ENCODE results near the gene WLS.
"Not testable (repeated sequence)": the region's sequence is repeated elsewhere in the genome, so short reads cannot be mapped to it uniquely, and the experiment has no call there.

Gene WLS

DNA sequence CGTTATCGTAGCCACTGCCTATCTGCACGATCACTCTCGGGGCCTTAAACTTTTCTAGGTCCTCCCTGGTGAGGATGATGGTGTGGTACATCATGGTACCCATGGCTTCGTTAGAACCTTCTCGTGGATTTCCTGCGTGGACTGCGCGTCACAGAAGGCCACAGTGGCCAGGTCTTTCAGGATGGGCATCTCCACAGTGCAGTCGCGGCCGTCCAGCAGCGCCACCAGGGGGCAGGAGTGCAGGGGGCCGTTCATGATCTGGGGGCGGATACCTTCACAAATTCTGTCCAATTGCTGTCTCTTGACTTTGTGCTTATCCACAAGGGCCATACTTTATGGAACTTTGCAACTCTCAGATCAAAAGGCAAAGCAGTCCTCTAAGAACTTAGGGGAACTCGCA, 69.6 kb downstream of the WLS start:
- DNase-seq = no peak

DNA sequence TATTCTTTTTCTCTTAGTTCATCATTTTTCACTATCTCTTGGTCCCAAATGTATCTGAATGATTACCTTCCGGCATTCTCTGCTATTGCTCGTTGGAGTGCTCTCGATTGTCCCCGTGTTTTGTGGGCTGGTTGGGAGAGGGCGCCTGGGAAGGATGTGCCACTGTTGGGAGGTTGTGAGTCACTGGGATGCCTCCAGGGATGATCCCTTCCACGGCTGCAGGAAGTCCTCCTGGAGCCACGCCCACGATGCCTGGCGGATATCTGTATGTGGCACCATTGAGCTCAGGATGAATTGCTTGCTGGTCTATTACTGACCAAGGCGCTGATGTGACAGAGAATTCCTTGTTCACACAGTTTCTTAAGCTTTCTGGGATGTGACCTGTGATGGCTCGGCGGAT, 70.7 kb downstream of the WLS start:
- DNase-seq = not testable (repeated sequence)

DNA sequence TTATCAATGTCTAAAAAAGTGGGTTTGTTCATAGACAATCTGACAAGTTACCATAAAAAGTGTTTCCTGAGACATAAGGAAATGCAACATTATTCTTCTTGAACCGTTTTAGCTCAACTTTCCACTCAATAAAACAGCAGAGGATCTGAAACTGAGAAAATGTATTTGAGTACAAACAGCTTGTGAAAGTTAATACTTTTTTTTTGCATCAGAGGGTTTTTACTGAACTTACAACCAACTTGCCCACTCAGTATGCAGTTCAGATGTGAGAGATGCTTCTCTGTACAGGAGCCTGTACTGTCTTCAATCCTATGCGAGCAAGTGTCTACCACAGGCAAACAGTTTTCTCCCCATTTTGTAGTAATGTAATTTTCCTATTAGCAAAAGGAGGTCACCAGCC, 71.4 kb downstream of the WLS start:
- DNase-seq = not testable (repeated sequence)

DNA sequence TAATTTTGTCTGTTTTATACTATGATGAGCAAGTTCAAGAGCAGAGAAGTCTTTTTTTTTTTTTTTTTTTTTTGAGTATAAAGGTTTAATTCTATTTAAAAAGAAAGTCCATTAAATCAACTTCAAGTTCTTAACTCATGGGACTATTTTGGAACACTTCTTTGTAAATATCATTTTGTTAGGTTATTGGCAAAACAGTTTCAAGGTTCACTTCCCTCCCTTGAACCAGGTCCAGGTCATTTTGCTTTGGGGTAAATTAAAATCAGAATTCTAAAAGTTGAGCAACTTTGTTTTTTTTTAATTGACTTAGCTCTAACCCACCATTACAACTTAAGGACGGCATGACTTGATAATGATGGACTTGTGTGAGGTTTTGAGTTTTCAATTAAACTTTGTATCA, 72.3 kb downstream of the WLS start:
- no peak for DNase-seq

DNA sequence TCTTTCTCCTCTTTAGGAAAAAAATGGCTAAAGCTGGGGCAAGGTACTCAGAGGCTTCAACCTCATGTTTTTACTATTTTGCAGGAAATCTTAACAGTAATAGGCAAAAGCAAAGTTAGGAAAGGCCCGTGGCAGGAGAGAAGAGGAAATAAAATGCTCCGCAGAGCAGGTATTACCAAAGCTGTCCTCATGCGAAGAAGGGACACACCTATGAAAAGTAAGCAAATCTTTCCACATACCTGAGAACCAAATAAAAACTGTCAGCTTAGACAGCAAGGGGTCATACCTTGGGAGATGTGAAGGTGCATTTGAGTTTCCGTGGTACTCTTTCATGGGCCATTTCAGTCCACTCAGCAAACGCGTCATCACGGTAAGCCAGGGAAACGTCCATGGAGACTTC, 73.5 kb downstream of the WLS start:
- DNase-seq = no peak

DNA sequence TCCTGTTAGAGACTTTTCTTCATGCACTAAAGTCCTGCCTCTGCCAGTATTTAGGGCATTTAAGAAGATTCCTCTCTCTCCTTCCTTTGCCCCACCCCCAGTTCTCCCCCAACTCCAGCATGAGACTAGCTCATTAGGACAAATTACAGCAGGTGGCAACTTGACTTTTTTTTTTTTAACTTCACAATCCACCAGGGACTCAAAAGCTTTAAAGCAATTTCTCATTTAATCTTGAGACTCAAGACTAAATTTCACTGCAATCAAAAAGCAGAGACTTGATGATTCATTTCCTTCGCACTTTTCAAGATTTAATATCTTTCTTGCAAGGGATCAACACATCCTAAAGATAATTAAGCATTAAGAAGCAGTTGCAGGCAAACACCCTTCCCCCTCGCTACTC, 74.9 kb downstream of the WLS start:
- DNase-seq = peak; percentile 55

DNA sequence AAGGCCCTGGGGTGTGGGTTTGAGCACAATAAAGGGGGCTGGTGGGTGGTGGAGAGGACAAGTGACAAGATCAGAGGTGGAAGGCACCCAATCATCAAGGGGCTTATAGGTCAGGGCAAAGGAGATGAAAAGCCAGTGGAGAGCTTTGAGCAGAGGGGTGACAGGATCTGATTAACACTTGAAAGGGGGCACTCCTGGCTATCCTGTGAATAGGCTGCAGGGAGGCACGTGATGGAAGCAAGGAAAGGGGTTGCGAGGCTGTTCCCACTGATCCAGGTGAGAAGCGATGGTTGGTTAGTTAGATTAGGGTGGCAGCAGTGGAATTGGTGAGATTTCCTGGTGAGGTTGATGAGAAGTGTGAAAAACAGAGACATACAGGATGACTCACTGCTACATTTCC, 80.6 kb downstream of the WLS start:
- DNase-seq = no peak

DNA sequence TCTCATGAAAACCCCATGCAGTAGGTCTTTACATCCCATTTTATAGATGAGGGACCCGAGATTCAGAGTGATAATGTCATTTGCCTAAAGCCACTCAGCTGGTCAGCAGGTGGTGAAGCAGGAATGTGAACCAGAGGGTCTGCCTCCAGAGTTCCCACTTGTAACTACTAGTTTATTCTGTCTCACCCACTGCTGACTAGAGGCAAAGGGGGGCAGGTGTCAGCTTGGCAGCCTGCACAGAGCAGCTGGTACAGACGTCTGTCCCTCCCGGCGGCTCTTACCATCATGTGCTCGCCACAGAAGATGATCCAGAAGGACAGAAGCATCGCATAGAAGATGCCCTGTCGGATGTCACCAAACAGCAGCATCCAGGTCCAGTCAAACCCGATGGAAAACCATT, 82.4 kb downstream of the WLS start:
- DNase-seq = no peak

DNA sequence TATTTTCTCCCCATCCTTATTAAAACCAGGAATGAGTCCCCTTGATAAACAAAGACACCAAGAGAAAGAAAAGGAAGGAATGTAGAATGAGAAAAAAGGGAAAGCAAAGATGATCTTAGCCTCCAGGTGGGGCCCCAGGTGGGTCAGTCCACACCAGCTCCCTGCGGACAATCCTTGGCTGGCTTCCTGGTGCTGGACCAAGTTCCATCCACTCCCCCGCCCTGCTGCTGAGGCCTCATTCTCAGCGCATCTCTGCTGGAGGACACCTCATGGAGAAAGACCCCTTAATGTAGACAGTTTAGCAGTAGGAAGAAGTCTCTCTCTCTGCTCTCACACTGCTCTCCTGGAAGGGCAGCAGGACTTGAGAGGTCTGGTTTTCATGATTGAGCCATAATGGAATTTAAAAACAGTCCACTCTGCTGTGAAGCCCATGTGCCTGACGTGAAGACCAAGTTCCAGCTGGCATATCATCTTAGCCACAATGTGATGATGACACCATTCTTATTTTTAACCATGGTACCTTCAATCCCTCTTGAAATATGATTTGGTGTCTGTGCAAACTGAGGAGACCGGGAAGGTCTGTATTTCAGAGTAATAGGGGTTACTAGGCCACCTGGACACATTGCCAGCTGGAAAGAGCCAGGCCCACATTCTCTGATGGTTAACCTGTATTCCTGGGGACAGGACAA, 83.1 kb downstream of the WLS start:
- DNase-seq = no peak

DNA sequence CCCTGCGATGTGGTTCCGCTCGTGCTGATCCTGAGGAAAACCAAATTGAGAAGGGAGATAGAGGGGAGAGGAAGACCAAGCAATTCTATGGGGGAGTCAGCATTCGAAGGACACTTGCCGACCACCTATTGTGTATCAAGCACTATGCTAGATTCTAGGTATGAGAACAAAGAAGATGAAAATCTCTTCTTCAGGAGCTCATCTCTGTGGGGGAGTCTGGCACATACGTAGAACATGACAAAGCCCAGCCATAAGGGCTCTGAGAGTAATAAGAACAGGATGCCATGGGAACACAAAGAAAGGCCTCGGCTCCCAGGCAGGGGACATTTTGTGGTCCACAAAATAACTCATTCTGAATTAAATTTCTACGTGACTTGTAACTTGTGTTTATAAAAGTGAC, 83.7 kb downstream of the WLS start:
- DNase-seq = no peak

DNA sequence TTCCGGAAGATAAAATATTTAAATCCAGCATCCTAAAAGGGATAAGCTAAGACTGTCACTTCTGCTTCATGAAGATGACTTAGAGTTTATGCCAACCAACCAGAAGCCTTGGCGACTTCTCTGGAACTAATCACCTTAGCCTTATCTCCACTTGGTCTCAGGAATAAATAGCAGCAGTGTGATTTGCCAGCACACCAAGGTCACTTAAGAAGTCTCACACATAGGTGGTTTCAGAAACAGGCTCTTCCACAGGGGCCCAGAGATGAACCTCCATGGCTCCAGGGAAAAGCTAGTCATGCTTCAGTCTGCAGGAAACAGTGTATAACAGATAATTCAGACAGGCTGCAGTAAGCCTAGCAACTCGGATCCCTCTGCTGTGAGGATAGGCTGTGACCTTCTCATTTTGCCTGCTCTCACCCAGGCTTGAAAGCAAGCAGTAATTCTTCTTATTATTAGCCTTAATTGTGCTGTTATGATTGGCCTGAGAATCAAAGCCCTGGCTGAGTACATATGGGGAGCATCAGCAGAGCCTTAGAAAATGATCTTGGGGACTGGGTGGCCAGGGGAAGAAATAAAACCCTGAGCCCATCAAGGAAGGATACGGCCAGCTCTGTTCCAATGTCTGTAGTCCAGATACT, 84.7 kb downstream of the WLS start:
- peak; percentile 14 for DNase-seq

DNA sequence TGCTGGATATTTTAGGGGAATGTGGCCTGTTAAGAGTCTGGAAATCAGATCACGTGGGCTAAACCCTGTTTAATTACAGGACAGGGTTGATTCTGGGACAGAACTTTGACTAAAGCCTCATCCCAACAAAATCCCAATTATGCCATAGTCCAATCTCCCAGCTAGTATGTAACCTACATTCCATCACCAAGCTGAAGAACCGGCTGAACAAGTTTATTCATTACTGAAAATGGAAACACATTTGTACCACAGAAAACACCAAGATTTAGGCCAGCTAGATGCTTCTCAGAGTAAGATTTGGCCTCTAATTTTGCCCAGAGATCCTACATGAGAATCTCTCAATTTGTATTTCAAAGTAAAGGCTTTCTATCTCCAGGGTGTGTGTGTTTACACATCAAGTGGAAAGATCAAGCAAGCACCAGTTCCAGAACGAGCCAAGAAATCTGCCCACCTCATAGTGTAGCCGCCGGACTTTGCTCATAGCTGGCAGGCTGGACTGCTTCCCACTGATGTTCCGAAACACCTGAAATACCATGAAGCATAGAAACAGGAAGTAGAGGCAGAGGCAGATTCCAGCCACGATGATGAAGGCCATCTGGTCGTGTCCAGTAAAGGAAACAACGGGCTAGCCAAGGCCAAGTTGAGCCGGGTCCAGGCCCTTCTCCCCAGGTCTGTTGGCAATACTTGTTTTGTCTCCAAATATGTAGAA, 86.8 kb downstream of the WLS start:
- DNase-seq = no peak

DNA sequence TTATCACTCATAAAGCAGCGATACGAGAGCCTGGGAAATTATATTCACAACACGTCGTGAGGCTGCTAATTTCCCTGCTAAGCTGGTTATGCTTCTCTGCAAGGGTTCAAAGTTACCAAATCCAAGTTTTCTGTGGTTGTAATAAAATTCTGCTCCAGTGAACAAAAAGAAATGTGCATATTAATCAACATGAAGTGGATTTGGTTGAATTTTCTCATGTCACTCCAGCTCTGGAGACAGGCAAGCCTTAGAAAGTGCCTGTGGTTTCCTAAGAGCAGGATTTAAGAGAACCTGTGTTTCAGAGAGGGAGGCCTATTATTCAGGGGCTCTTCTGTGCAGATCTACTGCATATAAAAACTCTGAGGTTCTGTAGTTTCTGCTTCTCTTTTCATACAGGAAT, 87.5 kb downstream of the WLS start:
- no peak for DNase-seq

DNA sequence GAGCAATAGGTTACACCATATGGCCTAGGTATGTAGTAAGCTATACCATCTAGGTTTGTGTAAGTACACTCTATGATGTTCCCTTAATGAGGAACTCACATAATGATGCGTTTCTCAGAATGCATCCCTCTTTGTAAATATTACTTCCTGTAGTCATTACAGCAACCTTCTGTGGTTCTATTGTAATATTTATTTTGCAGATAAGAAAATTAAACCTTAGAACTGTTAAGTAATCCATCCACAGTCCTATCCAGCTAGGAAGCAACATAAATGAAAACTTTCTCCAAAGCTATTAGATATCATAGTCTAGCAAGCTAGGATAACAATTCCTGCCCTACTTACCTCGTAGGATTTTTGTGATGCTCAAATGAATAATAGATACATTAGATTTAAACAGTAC, 88.7 kb downstream of the WLS start:
- DNase-seq = no peak

DNA sequence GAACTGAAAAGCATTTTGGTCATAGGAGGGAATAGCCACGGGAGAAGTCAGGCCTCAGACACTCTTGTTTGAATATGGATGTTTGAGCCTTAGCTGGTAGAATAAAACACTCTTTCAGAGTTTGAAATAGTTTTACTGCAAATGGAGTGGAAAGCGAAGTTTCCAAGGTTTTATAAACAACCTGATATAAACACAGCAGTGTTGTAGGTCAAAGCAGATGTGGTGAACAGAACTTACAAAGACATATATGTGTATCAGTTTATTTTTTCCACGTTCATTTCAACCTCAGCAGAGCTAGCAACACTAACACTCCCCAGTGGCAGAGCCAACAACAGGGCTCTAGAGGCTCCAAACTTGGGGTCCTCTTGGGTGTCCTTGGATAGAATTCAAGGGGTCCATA, 89.9 kb downstream of the WLS start:
- DNase-seq = no peak

DNA sequence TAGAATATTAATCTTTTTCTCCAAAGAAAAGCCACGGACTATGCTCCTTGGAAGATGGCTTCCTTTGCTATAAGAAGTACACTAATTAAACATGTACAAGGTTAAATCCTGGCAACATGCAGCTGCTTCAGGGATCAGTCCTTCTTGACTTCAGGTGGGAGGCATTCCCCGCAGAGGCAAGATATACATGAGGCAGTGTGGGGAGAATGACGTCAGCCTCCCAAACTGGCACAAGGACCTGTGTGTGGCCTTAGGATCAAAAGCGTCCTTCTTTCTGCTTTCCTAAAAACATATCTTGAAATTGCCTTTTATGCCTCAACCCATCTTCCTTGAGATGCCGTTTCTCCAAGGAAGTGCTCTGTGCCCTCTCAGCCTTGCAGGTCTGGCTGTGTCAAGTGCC, 90.3 kb downstream of the WLS start:
- DNase-seq = no peak

DNA sequence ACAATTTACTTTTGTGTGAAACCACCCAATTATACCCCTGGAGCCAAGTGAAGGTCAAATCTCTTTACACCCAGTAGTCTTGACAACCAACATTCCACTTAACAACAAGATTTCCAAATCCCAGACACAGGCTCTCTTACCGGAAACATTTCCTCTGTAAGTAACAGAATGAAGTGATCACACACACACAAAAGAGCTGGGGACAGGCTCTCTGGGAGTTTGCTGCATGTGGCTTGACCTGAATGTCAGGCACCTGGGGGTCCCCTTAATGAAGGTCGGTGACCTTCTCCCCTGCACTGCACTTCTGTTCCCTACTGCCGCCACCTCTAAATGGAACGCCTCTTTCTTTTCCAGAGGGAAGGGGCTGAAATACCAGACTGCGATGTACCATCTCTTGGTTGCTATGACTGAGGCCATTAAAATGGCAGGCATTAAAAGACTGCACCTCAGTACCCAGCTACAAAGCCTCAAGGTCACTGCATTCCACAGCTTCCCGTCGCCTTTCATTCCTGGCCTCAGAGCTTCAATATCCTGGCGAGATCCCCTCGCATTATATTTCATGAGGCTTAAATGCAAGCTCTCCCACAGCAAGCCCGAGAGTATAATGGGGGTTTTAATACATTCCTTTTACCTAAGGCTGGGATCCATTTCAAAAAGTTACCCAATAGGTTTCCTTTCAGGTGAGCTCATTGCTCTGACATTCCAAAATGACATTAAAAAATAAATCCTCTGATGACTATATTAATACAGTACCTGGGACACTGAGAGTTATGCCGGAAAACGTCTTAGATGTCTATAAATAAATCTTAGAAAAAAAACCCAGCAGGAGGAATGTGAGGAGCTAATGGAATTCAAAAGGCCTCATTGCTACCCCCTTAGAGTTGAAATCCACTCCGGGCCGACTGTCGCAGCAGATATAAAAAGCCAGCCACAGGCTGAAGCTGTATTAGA, 91.0 kb downstream of the WLS start:
- no peak for DNase-seq

DNA sequence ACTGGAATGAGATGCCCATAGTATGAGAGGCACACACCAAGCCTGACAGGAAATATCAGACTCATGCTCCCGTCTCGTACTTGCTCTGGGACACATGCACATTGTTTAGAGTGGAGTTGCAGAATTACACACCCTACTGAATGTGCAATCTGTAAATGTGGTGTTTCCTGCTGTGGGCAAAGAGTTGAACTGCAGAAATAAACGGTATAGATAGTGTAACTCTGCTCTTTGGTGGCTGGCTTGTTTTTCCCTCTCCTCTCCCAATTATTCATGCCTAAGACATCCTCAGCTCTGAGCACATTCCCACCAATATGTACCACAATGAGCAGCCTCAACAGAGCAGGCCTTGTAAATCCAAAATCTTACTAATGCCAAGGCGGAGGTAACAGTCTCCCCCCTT, 91.8 kb downstream of the WLS start:
- DNase-seq = no peak

DNA sequence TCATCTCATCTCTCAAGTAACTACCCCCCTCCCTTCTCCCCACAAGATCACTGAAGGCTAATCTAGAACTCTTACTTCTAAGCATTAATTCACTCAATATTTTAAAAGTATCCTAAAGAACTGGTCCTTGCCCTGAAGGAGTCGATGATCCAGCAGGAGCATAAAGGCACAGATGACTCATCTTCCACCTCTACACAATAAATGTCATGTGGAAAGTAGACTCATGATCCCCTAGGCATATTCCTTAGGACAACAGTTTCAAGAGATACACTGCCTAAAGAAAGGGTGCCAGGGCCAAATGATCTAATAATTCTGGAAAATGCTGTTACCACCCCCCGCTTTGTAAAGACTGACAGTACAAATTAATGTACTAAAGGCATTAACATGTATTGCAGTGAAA, 96.1 kb downstream of the WLS start:
- DNase-seq = no peak

DNA sequence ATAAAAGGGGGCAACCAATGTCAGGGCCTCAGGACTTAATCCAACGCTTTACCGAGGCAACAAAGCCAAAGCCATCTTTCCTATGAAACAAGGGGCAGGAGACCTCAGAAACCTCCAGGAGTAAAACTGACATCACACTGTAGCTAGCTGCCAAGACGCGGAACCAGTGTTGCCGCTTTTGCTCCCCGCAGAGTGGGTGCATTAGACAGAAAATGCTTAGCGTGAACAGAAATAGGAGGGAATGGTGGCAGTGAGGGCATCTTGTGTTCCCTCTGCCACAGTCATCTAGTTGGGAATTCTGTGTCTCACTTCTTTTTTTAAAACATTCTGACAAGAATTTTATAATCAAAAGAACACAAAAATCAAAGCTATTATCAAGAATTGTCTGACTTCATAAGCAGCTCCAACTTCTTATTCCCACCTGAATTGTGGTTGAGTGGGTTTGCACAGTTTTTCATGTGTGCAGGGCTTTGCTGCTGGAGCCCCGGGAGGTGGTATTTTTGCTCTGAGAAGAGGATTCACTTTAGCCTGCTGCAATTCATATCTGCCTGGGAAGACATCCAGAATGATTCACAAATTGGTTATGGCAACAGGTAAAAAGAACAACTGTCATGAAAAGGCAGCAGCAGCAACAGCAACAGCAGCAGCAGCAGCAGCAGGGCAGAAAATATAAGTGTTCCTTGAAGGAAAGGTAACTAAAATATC, 99.7 kb downstream of the WLS start:
- DNase-seq = no peak

DNA sequence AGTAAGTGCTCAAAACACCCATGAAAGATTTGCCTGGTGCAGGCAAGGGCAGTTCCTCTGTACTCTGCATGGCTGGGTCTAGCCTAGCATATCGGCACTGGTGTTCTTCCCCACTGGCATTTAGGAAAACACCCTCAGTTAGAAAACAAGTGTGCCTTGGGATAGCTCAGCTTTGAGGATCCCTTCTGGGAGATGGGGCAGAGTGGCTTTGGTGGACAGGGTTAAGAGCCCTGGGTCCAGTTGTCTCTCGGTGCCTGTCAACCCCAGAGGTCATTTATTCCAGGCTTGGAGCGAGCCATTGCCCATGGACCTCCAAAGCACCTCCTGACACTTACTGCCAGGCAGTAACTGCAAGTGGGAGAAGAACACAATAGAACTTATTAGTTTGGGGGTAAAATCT, 101.1 kb downstream of the WLS start:
- DNase-seq = no peak

DNA sequence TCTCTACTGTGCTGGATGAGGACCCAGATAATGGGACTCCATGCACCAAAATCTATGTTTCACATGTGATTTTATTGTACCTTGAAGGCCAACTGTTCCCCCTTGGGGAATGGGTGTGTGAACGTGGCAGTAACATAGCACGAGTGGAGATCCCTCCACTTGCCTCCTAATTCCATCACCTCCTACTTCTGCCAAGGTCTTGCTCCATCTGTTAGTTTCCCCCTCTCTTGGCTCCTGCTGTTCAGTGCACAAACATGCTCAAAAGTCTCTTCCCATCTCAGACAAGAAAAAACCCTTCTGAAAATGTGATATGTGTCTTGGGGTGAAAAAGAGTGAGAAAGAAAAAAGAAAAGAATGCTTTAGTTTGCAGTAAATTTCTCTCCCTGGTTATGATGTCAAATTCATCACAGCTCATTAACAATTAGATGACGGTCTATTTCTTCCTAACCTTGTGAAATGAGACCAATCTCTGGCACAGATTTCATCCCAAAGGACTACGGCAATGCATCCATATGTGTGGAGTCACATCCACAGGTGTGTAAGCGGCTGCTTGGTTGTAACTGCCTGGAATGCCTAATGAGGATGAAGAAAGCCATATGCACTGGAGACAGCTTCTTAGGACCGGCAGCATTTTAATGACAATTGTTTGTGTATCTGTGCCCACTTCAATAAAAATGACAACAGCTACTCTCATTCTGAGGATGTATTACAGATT, 102.6 kb downstream of the WLS start:
- DNase-seq = no peak

Measured in NCI-H82 (cell line).